H1 (cell line): ENCODE results near the gene GUCY1A2. TPM values are rescaled to one million over a fixed set of nuclear protein-coding genes. Genes with fewer than 3 reads are reported as not detected.

Source experiments
- CTCF ChIA-PET: fragments of 300-600 bp; sonication (Branson Sonifier 250); formaldehyde crosslinking; loops from one replicate; lab custom pipeline; 2021; ENCODE audit not compliant: partially characterized antibody; lab: Charles Lee
- POLR2A ChIA-PET: fragments of 300-600 bp; sonication (Branson Sonifier 250); formaldehyde crosslinking; loops from one replicate; lab custom pipeline; 2021; ENCODE audit warnings: inconsistent platforms; ENCODE audit not compliant: partially characterized antibody; lab: Charles Lee
- DNase-seq, 2 experiments: peaks; one replicate each; pipeline versions ENCODE4 v3.0.0 to v3.0.0-alpha.2; 2010 to 2022; ENCODE audit warnings: low spot score in 2 of 2, low read depth in 1 of 2, mixed read lengths in 1 of 2
- FAIRE-seq: peaks from 2 replicates; lab custom pipeline; 2011; peaks lifted over from hg19 to GRCh38; lab: Jason Lieb, UNC
- H2AFZ ChIP-seq: 2 replicates; pipeline ENCODE4 v1.8.1; 2012; ENCODE audit warnings: low read length, inconsistent platforms
- H2AK5ac ChIP-seq: 2 replicates; pipeline ENCODE4 v1.6.1; 2013; ENCODE audit warnings: low read depth, low read length
- H2BK120ac ChIP-seq: replicated peaks from 2 replicates; pipeline ENCODE3; 2013; ENCODE audit warnings: low read depth, low read length, inconsistent platforms
- H2BK12ac ChIP-seq: 2 replicates; pipeline ENCODE4 v1.6.1; 2013; ENCODE audit warnings: low read depth, low read length
- H2BK15ac ChIP-seq: 2 replicates; pipeline ENCODE4 v1.6.1; 2013; ENCODE audit warnings: low read length
- H2BK20ac ChIP-seq: 2 replicates; pipeline ENCODE4 v1.6.1; 2013; ENCODE audit warnings: low read length
- H2BK5ac ChIP-seq: 2 replicates; pipeline ENCODE4 v1.6.1; 2013; ENCODE audit warnings: low read depth, low read length
- H3K14ac ChIP-seq: 2 replicates; pipeline ENCODE4 v1.6.1; 2013; ENCODE audit warnings: inconsistent platforms; ENCODE audit not compliant: insufficient read length
- H3K18ac ChIP-seq: 2 replicates; pipeline ENCODE4 v1.6.1; 2013; ENCODE audit warnings: low read length; ENCODE audit errors: extremely low read depth
- H3K23ac ChIP-seq: 2 replicates; pipeline ENCODE4 v1.6.1; 2013; ENCODE audit warnings: inconsistent platforms; ENCODE audit not compliant: insufficient read length
- H3K23me2 ChIP-seq: 2 replicates; pipeline ENCODE4 v1.6.1; 2013; ENCODE audit warnings: low read depth, low read length
- H3K27ac ChIP-seq: 2 replicates; pipeline ENCODE4 v1.6.1; 2011; ENCODE audit warnings: low read depth, low read length, inconsistent platforms
- H3K27me3 ChIP-seq, 4 experiments: replicated peaks in 1 of 4; 1 replicate in 1 of 4; 2 replicates in 3 of 4; pipeline versions ENCODE4 v1.6.1 to v1.8.1; 2011 to 2013; ENCODE audit warnings: low read length in 3 of 4, mild to moderate bottlenecking in 3 of 4, inconsistent platforms in 2 of 4, mixed read lengths in 2 of 4, moderate library complexity in 1 of 4; ENCODE audit not compliant: control insufficient read depth in 3 of 4, insufficient read depth in 3 of 4; ENCODE audit errors: extremely low read depth in 1 of 4
- H3K36me3 ChIP-seq, 4 experiments: 2 replicates each; pipeline versions ENCODE4 v1.6.1 to v1.8.1; 2011 to 2013; ENCODE audit warnings: mild to moderate bottlenecking in 4 of 4, low read length in 3 of 4, moderate library complexity in 2 of 4, control low read depth in 1 of 4, inconsistent platforms in 1 of 4; ENCODE audit not compliant: insufficient read depth in 4 of 4, control insufficient read depth in 2 of 4
- H3K4ac ChIP-seq: replicated peaks from 2 replicates; pipeline ENCODE3; 2013; ENCODE audit warnings: low read length, low read depth, mixed read lengths, inconsistent platforms; ENCODE audit not compliant: insufficient read length
- H3K4me1 ChIP-seq, 4 experiments: replicated peaks in 1 of 4; 1 replicate in 1 of 4; 2 replicates in 3 of 4; pipeline versions ENCODE4 v1.6.1 to v1.8.1; 2011 to 2013; ENCODE audit warnings: low read length in 3 of 4, inconsistent platforms in 2 of 4, mixed read lengths in 1 of 4; ENCODE audit not compliant: insufficient read depth in 4 of 4, control insufficient read depth in 3 of 4
- H3K4me2 ChIP-seq, 2 experiments: 2 replicates each; pipeline versions ENCODE4 v1.6.1 to v1.8.1; 2011 to 2013; ENCODE audit warnings: low read depth in 2 of 2, low read length in 2 of 2, control low read depth in 1 of 2, inconsistent platforms in 1 of 2, mild to moderate bottlenecking in 1 of 2; ENCODE audit not compliant: insufficient read depth in 1 of 2
- H3K4me3 ChIP-seq, 4 experiments: fragments of 200-600, 300-600 bp in 1 of 4; sonication (generic), shearing (Covaris generic), sonication (Bioruptor Twin) in 1 of 4; 2 replicates each; pipeline versions ENCODE4 v1.5.1 to v1.8.1; 2011 to 2016; ENCODE audit warnings: low read length in 4 of 4, low read depth in 3 of 4, control low read depth in 2 of 4, inconsistent platforms in 2 of 4, mild to moderate bottlenecking in 2 of 4, mixed read lengths in 1 of 4, moderate library complexity in 1 of 4; ENCODE audit not compliant: insufficient read depth in 2 of 4; ENCODE audit errors: extremely low read depth in 1 of 4
- H3K56ac ChIP-seq: replicated peaks from 2 replicates; pipeline ENCODE3; 2013; ENCODE audit warnings: low read depth, mild to moderate bottlenecking, mixed read lengths, low read length, inconsistent platforms; ENCODE audit not compliant: insufficient read length
- H3K79me1 ChIP-seq: 2 replicates; pipeline ENCODE4 v1.6.1; 2013; ENCODE audit warnings: low read depth, low read length, control low read depth
- H3K79me2 ChIP-seq, 2 experiments: 2 replicates each; pipeline versions ENCODE4 v1.6.1 to v1.8.1; 2012 to 2013; ENCODE audit warnings: low read length in 2 of 2, mild to moderate bottlenecking in 2 of 2, inconsistent platforms in 1 of 2; ENCODE audit not compliant: insufficient read depth in 2 of 2, control insufficient read depth in 1 of 2
- H3K9ac ChIP-seq, 4 experiments: replicated peaks in 1 of 4; 1 replicate in 1 of 4; 2 replicates in 3 of 4; pipeline versions ENCODE4 v1.6.1 to v1.8.1; 2011 to 2013; ENCODE audit warnings: low read depth in 3 of 4, low read length in 3 of 4, control low read depth in 2 of 4, mild to moderate bottlenecking in 2 of 4, moderate library complexity in 2 of 4, inconsistent platforms in 1 of 4; ENCODE audit errors: extremely low read depth in 1 of 4
- H3K9me3 ChIP-seq, 2 experiments: 2 replicates each; pipeline versions ENCODE4 v1.6.1 to v1.8.1; 2012 to 2013; ENCODE audit warnings: mild to moderate bottlenecking in 2 of 2, moderate library complexity in 2 of 2, control low read depth in 1 of 2, inconsistent platforms in 1 of 2, low read depth in 1 of 2, low read length in 1 of 2, mixed read lengths in 1 of 2; ENCODE audit not compliant: insufficient read depth in 2 of 2
- H4K20me1 ChIP-seq, 2 experiments: replicated peaks in 1 of 2; 2 replicates each; pipeline versions ENCODE3 to v1.8.1; 2011 to 2013; ENCODE audit warnings: inconsistent platforms in 2 of 2, low read length in 2 of 2, mild to moderate bottlenecking in 1 of 2; ENCODE audit not compliant: insufficient read depth in 2 of 2, control insufficient read depth in 1 of 2
- H4K5ac ChIP-seq: 2 replicates; pipeline ENCODE4 v1.6.1; 2013; ENCODE audit warnings: low read length, low read depth, mixed read lengths, inconsistent platforms; ENCODE audit not compliant: insufficient read length
- H4K8ac ChIP-seq: 2 replicates; pipeline ENCODE4 v1.8.0; 2013; ENCODE audit warnings: mild to moderate bottlenecking, moderate library complexity, low read length, inconsistent platforms; ENCODE audit not compliant: insufficient read depth; ENCODE audit errors: extremely low read depth
- H4K91ac ChIP-seq: replicated peaks from 2 replicates; pipeline ENCODE3; 2013; ENCODE audit warnings: low read length, mixed read lengths, inconsistent platforms; ENCODE audit not compliant: insufficient read length
- BACH1 ChIP-seq: IDR thresholded peaks from 2 replicates; pipeline ENCODE4 v1.6.1; 2012; ENCODE audit warnings: low read length, improper control_type of control experiment
- GTF2F1 ChIP-seq: IDR thresholded peaks from 2 replicates; pipeline ENCODE4 v1.6.1; 2012; ENCODE audit warnings: low read depth, low read length, improper control_type of control experiment, borderline replicate concordance
- KDM5A ChIP-seq: fragments of 200-600 bp; IDR thresholded peaks from 2 replicates; pipeline ENCODE4 v1.7.1; 2012; ENCODE audit warnings: mild to moderate bottlenecking, low read length, inconsistent platforms, mixed read lengths
- RFX5 ChIP-seq: IDR thresholded peaks from 2 replicates; pipeline ENCODE4 v1.6.1; 2011; ENCODE audit warnings: low read depth, low read length, improper control_type of control experiment, borderline replicate concordance
- SAP30 ChIP-seq: fragments of 300-600 bp; sonication (generic); IDR thresholded peaks from 2 replicates; pipeline ENCODE4 v1.7.1; 2012; ENCODE audit warnings: low read length, moderate library complexity, mild to moderate bottlenecking, inconsistent platforms; ENCODE audit not compliant: insufficient read depth, insufficient replicate concordance
- SP1 ChIP-seq: IDR thresholded peaks from 2 replicates; pipeline ENCODE4 v1.6.1; 2011; ENCODE audit warnings: low read depth, low read length
- SUZ12 ChIP-seq: fragments of 200-600 bp; sonication (generic); IDR thresholded peaks from 2 replicates; pipeline ENCODE4 v1.6.1; 2012; ENCODE audit warnings: mild to moderate bottlenecking, inconsistent platforms, low read length, moderate library complexity, mixed read lengths
- TBP ChIP-seq: IDR thresholded peaks from 2 replicates; pipeline ENCODE4 v1.6.1; 2011; ENCODE audit warnings: low read depth, low read length, improper control_type of control experiment
- TCF12 ChIP-seq: IDR thresholded peaks from 2 replicates; pipeline ENCODE4 v1.6.1; 2011; ENCODE audit warnings: low read depth, mild to moderate bottlenecking, low read length
- YY1 ChIP-seq: IDR thresholded peaks from 2 replicates; pipeline ENCODE4 v1.6.1; 2011; ENCODE audit warnings: low read depth, mild to moderate bottlenecking, low read length
- WGBS, 2 experiments: shearing (Covaris generic) in 1 of 2; methylation state at CpG; one replicate each; pipeline versions ENCODE4 v1.1.6 to v1.1.7; 2013 to 2015; ENCODE audit warnings: low lambda C conversion rate in 2 of 2, mixed read lengths in 2 of 2, inconsistent platforms in 1 of 2, low coverage in 1 of 2, missing lambda C conversion rate in 1 of 2; ENCODE audit not compliant: insufficient replicate concordance in 2 of 2, insufficient coverage in 1 of 2, insufficient read length in 1 of 2; ENCODE audit errors: extremely low coverage in 1 of 2, missing lambda C conversion rate in 1 of 2; 5-methylcytosine and 5-hydroxymethylcytosine counted together
- polyA plus RNA-seq, 7 experiments: library from polyadenylated mRNA; depleted of rRNA in 3 of 7; stranded (reverse) in 5 of 7; unstranded in 2 of 7; fragments of >200 nt in 5 of 7; fragments of 200-250 nt in 2 of 7; gene quantifications; 1 replicate in 5 of 7; 2 replicates in 1 of 7; 4 replicates in 1 of 7; pipeline versions ENCODE4 v1.2.1 to v1.2.3, GENCODE V29; 2011 to 2013; ENCODE audit warnings: missing spikeins in 2 of 7, mixed read lengths in 2 of 7
- total RNA-seq: library from RNA; stranded (reverse); fragmentation: NEBNext Ultra II Directional; extraction: Animal tissue kit (Norgen Biotek cat#: 25700); gene quantifications from 2 replicates; pipeline ENCODE4 v1.2.1, GENCODE V29; 2021
- TF ChIP-seq, protein P1 (sequence below), 3 experiments: IDR thresholded peaks; 1 replicate in 2 of 3; 2 replicates in 1 of 3; pipeline versions ENCODE4 v1.5.1 to v1.6.1; 2011; ENCODE audit warnings: low read length in 3 of 3, mild to moderate bottlenecking in 3 of 3, inconsistent platforms in 2 of 3, low read depth in 1 of 3, moderate library complexity in 1 of 3; ENCODE audit not compliant: insufficient read depth in 1 of 3; ENCODE audit errors: control extremely low read depth in 1 of 3

GUCY1A2 gene
- total and polyA plus RNA-seq, 2 of the 8 experiments (the other 6 are each of a cell fraction or from before 2014, with no cell fraction given): 0.11 to 1.9 TPM

- WGBS, 2 experiments: 82% methylated on average over 2 of the region's 2 CpGs; no CpG with 5 or more reads in 1 of the 2 experiments
- ChIA-PET CTCF (no interaction called here), POLR2A (interaction anchor here (0.7 kb wide), 1 partner anchor 260 kb away, joined by 4 read pairs; no protein-coding TSS in a partner anchor)
- Histone ChIP-seq H3K56ac (no peak overlapping the region), H4K91ac (no peak overlapping the region), H2AK5ac (no peak overlapping the region), H3K18ac (no peak overlapping the region), H3K79me2 (no peaks in the 10 kb centered on the region), H3K9ac (no peak overlapping the region), H3K36me3 (no peaks in the 10 kb centered on the region), H3K27me3 (no peaks in the 10 kb centered on the region), H3K4me1 (no peaks in the 10 kb centered on the region), H3K23ac (no peak overlapping the region), H2AFZ (no peak overlapping the region), H3K27ac (no peak overlapping the region), H2BK20ac (no peak overlapping the region), H3K14ac (no peak overlapping the region), H3K4me2 (no peak overlapping the region), H3K4me3 (no peak overlapping the region), H2BK120ac (no peak overlapping the region), H2BK15ac (no peak overlapping the region), H2BK5ac (no peak overlapping the region), H3K9me3 (no peaks in the 10 kb centered on the region), H3K4ac (no peak overlapping the region), H3K23me2 (no peaks in the 10 kb centered on the region; the same call in 1 of the 2 replicates), H3K79me1 (no peaks in the 10 kb centered on the region), H4K20me1 (no peaks in the 10 kb centered on the region), H4K5ac (no peak overlapping the region), H4K8ac (no peak overlapping the region), H2BK12ac (no peak overlapping the region)
- FAIRE-seq (no peak), DNase-seq (no peak)
- no peak for TF ChIP-seq TCF12
- no peak for TF ChIP-seq SUZ12
- no peak for TF ChIP-seq RFX5
- no peak for TF ChIP-seq GTF2F1
- no peak for TF ChIP-seq BACH1
- no peak for TF ChIP-seq TBP
- no peak for TF ChIP-seq KDM5A
- TF ChIP-seq SAP30: no peak
- no peak for TF ChIP-seq SP1
- TF ChIP-seq YY1: no peak
- TF ChIP-seq, protein P1, sequence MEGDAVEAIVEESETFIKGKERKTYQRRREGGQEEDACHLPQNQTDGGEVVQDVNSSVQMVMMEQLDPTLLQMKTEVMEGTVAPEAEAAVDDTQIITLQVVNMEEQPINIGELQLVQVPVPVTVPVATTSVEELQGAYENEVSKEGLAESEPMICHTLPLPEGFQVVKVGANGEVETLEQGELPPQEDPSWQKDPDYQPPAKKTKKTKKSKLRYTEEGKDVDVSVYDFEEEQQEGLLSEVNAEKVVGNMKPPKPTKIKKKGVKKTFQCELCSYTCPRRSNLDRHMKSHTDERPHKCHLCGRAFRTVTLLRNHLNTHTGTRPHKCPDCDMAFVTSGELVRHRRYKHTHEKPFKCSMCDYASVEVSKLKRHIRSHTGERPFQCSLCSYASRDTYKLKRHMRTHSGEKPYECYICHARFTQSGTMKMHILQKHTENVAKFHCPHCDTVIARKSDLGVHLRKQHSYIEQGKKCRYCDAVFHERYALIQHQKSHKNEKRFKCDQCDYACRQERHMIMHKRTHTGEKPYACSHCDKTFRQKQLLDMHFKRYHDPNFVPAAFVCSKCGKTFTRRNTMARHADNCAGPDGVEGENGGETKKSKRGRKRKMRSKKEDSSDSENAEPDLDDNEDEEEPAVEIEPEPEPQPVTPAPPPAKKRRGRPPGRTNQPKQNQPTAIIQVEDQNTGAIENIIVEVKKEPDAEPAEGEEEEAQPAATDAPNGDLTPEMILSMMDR (IDR thresholded peaks at IDR 0.05; ENCODE audit: control extremely low read depth in 1 of 3, insufficient read depth in 1 of 3, low read depth in 1 of 3, low read length in 3 of 3): no peak
These were observed 252.6 kb downstream of the GUCY1A2 start for GRCh38 chr11:106765469-106766258.
